Astrocyte (in vitro differentiated cells and primary cell): ENCODE data around the gene GBP4.

Source experiments
- EZH2 ChIP-seq: IDR thresholded peaks from 2 replicates; pipeline ENCODE4 v1.6.1; 2012; ENCODE audit warnings: mild to moderate bottlenecking, low read length, inconsistent platforms; ENCODE audit not compliant: insufficient read depth
- TF ChIP-seq, protein P1 (sequence below): IDR thresholded peaks from 2 replicates; pipeline ENCODE4 v1.5.1; 2011; ENCODE audit warnings: low read depth, mild to moderate bottlenecking, inconsistent platforms, low read length, moderate library complexity; ENCODE audit not compliant: insufficient read depth

- TF ChIP-seq, protein P1, sequence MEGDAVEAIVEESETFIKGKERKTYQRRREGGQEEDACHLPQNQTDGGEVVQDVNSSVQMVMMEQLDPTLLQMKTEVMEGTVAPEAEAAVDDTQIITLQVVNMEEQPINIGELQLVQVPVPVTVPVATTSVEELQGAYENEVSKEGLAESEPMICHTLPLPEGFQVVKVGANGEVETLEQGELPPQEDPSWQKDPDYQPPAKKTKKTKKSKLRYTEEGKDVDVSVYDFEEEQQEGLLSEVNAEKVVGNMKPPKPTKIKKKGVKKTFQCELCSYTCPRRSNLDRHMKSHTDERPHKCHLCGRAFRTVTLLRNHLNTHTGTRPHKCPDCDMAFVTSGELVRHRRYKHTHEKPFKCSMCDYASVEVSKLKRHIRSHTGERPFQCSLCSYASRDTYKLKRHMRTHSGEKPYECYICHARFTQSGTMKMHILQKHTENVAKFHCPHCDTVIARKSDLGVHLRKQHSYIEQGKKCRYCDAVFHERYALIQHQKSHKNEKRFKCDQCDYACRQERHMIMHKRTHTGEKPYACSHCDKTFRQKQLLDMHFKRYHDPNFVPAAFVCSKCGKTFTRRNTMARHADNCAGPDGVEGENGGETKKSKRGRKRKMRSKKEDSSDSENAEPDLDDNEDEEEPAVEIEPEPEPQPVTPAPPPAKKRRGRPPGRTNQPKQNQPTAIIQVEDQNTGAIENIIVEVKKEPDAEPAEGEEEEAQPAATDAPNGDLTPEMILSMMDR, result no peak
- TF ChIP-seq EZH2, result no peak
Observed at GRCh38 chr1:89198081-89198480, 661 bp downstream of the GBP4 start.
